GM21717 (cell line): ENCODE measurements around the gene KIF27.
"Not testable (repeated sequence)": the region's sequence is repeated elsewhere in the genome, so short reads cannot be mapped to it uniquely, and the experiment has no call there.

Source experiments
- ATAC-seq: cut with Tn5 transposase; IDR thresholded peaks from one replicate; pipeline ENCODE4 v1.9.1; 2021; ENCODE audit warnings: mild to moderate bottlenecking, moderate library complexity; ENCODE audit not compliant: unreplicated experiment

Gene KIF27

GRCh38 chr9:83920927-83921707 lies at the start of gene KIF27:
Gene KIF27 (minus strand): TSS chr9:83921432. CDS start chr9:83915591, 5,841 bp downstream.
- peak; percentile 93 for ATAC-seq

- no peak for ATAC-seq
Observed at GRCh38 chr9:83969602-83970001, 48.4 kb upstream of the KIF27 start.

- no peak for ATAC-seq
Observed at GRCh38 chr9:83967073-83967472, 45.8 kb upstream of the KIF27 start.

- no peak for ATAC-seq
Observed at GRCh38 chr9:83966209-83966582, 45.0 kb upstream of the KIF27 start.

- no peak for ATAC-seq
Observed at GRCh38 chr9:83965350-83966208, 44.3 kb upstream of the KIF27 start.

GRCh38 chr9:83964973-83965349 lies 43.7 kb upstream of the KIF27 start:
- no peak for ATAC-seq

- no peak for ATAC-seq
Observed at GRCh38 chr9:83962165-83962564, 40.9 kb upstream of the KIF27 start.

- no peak for ATAC-seq
Observed at GRCh38 chr9:83960991-83961390, 39.8 kb upstream of the KIF27 start.

- no peak for ATAC-seq
Observed at GRCh38 chr9:83959061-83959460, 37.8 kb upstream of the KIF27 start.

GRCh38 chr9:83957248-83957513 lies 35.9 kb upstream of the KIF27 start:
- no peak for ATAC-seq

- ATAC-seq = peak; percentile 85
Observed at GRCh38 chr9:83956436-83957247, 35.4 kb upstream of the KIF27 start.

- peak; percentile 59 for ATAC-seq
Observed at GRCh38 chr9:83956086-83956435, 34.8 kb upstream of the KIF27 start.

- ATAC-seq = not testable (repeated sequence)
Observed at GRCh38 chr9:83948096-83948495, 26.9 kb upstream of the KIF27 start.

- no peak for ATAC-seq
Observed at GRCh38 chr9:83940590-83941303, 19.5 kb upstream of the KIF27 start.

- no peak for ATAC-seq
Observed at GRCh38 chr9:83937861-83938455, 16.7 kb upstream of the KIF27 start.

GRCh38 chr9:83936523-83936922 lies 15.3 kb upstream of the KIF27 start:
- no peak for ATAC-seq

- no peak for ATAC-seq
Observed at GRCh38 chr9:83935276-83935935, 14.2 kb upstream of the KIF27 start.

- no peak for ATAC-seq
Observed at GRCh38 chr9:83934569-83935275, 13.5 kb upstream of the KIF27 start.

GRCh38 chr9:83933790-83934189 lies 12.6 kb upstream of the KIF27 start:
- ATAC-seq = no peak
